Measurements from ENCODE around the gene PLEKHB1.

- TF ChIP-seq CTCF (IDR thresholded peaks at IDR 0.05) (no peak), ZFX (IDR thresholded peaks at IDR 0.05; ENCODE audit: borderline replicate concordance) (no peak)
Observed at GRCh38 chr11:73664877-73665276, 18.5 kb downstream of the PLEKHB1 start.

All from 22Rv1 (cell line).